22Rv1 (cell line): Measurements from ENCODE around the gene TWSG1.

Experiments
- CTCF ChIP-seq: fragments of 450-650 bp; IDR thresholded peaks from 2 replicates; pipeline ENCODE4 v1.5.1; 2017; ENCODE audit warnings: mild to moderate bottlenecking
- ZFX ChIP-seq: fragments of 450-650 bp; IDR thresholded peaks from 2 replicates; pipeline ENCODE4 v1.6.1; 2017; ENCODE audit warnings: antibody characterized with exemption, borderline replicate concordance

GRCh38 chr18:9343577-9343976, 9.0 kb downstream of the TWSG1 start:
- TF ChIP-seq CTCF (no peak), ZFX (no peak)
